Brain pericyte (primary cell): ENCODE measurements around the gene EFCC1.

Experiments used
- DNase-seq: peaks from one replicate; pipeline ENCODE4 v3.0.0-alpha.2; 2012; ENCODE audit warnings: low read depth, low spot score

Gene EFCC1, protein sequence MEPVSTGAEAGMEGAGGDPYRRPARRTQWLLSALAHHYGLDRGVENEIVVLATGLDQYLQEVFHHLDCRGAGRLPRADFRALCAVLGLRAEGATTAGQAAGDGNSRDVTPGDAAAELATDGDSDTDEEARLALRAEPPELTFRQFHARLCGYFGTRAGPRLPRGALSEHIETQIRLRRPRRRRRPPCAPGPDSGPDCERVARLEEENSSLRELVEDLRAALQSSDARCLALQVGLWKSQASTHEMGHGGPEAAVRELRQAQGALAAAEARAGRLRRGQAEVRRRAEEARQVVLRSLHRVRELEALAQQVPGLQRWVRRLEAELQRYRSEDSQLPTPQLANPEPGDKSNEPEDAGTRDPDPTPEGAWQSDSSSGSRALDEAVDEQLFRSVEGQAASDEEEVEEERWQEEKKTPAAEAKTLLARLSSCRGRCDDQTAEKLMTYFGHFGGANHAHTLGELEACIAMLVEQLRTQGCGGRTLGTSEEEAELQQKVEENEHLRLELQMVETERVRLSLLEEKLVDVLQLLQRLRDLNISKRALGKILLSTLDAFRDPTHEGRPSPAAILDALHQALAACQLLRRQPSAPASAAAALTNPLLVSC

DNA sequence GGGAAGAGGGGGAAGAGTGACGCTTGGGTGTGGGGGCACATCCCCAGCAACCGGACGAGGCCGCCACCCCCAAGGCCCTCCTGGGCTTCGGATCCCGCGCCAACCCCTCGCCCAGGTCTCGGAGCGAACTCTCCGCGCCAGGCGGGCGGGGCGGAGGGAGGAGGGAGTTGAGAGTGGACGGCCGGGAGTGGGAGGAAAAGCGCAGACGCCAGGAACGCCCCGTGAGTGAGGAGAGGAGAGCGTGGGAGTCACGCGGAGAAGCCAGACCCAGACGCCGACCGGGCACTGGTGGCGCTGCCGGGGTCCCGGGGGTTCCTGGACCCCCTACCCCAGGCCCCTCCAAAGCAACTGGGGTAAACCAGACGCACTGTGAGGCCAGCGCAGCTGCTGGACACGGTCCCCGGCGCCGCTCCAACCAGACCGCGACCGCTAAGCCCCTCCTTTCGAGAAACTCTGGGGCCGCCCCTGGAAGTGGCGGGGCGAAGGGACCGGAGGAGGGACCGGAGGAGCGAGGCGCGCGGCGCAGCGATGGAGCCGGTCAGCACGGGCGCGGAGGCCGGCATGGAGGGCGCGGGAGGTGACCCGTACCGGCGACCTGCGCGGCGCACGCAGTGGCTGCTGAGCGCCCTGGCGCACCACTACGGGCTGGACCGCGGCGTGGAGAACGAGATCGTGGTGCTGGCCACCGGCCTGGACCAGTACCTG is at the start of gene EFCC1:
Gene EFCC1, plus strand, starts transcription at position 204 of the 705 bp plus-strand sequence. Its CDS starts 325 bp downstream, at position 529.
- DNase-seq = no peak

DNA sequence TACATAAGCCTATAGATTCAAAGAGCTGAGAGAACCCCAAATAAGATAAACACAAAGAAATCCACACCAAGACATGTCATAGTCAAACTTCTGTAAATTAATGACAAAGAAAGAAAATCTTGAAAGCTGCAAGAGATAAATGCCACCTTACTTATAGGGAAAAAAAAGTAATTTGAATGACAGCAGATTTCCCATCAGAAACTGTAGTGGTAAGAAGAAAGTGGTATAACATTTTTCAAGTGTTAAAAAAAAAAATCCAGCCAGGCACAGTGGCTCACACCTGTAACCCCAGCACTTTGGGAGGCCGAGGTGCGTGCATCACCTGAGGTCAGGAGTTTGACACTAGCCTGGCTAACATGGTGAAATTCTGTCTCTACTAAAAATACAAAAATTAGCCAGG is 44.7 kb upstream of the EFCC1 start:
- DNase-seq = no peak

DNA sequence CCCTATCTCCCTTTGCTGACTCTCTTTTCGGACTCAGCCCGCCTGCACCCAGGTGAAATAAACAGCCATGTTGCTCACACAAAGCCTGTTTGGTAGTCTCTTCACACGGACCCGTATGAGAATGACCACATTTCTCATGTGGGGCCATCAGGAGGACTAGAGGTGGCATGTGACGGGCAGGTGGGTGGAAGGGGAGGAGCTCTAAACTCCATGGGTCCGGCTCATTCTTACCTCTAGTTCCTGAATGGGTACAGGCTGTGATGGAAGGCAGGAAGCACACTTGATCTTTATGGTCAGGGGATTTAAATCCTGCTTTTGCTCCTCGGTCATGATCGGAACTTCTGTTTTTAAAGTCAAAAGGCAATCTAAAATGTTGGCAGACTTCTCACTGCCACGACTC is 35.8 kb upstream of the EFCC1 start:
- no peak for DNase-seq

DNA sequence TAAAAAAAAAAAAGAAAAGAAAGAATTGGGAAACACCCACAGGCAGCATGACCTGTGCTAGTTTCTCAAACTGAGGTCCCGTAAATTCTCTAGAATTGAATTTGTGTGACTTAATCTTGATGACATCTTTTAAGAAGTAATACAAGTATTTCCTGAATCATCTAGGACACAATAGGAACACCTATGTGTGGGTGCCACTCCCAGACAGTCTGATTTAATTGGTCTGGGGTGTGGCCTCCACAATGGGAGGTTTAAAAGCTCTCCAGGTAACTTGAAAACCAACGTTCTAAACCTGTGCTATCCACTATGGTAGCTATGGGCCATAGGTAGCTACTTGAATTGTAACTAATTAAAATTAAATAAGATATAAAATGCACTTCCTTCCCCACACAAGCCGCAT is 35.3 kb upstream of the EFCC1 start:
- no peak for DNase-seq

DNA sequence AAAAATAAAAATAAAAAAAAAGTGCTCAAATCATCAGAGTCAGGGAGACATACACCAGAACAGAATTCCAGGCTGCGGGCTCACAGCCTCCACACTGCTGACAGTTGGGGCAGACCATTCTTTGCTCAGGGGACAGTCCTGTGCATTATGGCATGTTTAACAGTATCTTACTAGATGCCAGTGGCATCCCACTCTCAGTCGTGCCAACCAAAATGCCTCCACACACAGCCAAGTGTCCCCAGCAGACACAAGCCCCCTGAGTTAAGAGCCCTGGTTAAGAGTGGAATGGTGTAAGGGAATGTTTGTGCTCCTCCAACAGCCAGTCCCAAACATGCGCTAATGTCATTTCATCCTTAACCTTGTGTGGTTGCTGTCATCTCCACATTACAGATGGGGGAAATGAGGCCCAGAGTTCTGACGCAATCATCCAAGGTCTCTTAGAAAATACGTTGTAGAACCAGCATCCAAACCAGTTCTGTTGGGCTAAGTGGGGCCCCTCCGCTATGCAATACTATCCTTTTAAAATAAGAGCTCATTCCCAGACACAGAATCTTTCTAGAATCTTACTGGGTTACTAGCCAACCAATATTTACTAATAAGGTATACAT is 33.3 kb upstream of the EFCC1 start:
- no peak for DNase-seq

DNA sequence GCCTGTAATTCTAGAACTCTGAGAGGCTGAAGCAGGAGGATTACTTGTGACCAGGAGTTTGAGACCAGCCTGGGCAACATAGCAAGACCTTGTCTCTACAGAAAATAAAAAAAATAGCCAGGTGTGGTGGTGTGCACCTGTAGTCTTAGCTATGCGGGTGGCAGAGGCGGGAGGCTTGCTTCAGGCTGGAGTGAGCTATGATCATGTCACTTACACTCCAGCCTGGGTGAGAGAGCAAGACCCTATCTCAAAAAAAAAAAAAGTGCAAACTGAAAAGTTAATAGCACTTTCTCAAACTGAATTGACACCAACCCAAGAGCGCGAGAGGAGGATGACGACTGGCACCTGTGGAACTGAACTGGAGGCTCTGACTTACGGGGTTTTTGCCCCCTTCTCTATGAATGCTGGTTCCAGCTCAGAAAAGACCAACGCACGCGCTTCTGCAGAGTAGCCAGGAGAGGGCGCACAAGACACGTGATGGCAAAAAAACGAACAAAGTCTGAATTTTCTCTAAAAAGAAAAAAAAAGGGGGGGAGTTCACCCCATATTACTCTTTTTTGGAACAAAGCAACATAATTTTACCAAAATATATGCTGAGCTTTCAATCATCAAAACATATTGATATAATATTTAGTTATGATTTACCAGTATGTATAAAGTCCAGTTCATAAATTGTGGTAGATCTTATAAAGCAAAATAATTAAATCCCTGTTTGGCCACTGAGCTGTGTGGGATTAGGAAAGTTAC is 30.9 kb upstream of the EFCC1 start:
- no peak for DNase-seq

DNA sequence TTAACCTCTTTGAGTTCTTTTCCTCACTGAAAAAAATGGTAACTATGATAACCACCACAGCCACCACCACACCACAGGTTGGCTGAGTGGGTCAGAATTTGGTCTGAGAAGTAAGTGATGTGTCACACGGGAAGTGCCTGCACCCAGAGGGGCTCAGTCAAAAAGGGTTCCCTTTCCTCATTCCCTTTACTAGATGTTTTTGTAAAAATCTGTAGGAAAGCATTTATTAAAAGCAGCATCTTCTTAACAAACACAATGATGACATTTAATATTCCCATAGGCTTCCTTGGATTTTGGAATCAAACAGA is 30.4 kb upstream of the EFCC1 start:
- no peak for DNase-seq

DNA sequence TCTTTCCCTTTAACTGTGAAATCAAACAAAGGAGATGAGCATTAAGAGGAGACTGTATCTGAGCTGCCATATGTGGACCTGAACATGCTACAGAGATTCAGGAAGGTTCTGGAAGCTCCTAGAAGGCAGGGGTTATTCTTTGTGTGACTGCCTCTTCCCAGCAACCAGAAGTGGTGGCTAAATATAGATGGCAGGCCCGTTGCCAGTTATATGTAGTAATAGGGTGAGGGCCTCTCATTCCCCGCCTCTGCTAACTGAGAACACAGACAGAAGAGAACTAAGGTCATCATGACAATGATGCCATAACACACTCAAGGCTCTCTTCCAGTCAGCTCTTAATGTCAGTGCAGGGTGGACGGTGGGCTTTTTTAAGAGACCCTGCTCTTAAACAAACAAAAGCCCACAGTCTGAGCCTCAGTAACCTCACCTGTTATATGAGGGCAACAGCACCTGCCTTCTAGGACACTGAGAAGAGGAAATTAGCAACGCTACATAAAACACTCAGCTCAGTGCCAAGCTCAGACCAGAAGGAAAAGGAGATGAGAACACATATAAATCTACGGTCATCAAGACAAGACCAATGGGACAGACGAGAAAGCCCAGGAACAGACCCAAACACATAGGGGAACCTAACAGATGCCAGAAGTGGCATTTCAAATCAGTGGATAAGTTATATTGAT is 29.5 kb upstream of the EFCC1 start:
- no peak for DNase-seq

DNA sequence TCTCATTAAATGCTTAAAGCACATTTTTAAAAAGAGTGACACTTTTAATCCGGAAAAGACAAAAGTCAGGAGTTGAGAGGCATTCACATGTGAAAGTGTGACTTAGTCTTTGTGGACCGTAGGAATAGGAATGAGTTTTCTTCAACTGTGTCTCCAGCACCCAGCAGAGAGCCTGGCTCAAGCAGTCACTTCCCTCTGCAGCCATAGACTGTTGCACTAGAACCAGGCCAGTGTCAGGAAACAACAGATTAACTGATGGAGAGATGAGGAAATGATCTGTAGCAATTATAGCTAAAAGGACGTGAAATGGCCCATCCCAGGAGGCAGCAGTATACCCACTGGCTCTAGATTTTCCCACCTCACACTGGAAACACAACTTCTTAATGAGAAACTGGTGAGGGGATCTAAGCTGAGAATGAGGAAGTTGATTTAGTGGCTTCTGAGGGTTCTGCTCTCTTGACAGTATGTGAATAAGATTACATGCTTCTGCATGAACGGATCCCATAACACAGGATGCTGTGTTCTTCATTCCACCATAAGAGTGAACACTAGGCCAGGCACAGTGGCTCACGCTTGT is 27.0 kb upstream of the EFCC1 start:
- DNase-seq = no peak

DNA sequence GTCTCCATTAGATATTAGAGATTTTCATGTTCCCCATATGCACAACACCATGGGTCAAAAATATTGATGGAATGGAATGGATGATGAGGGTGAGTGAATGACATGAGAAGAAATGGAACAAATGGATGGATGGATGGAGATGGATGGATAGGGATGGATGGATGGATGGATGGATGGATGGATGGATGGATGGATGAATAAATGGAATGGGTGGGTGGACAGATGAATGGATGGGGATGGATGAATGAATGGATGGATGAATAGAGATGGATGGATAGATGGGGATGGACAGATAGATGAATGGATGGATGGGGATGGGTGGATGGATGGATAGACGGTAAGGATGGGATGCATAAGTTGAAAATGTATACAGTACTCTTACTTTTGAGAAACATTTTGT is 25.8 kb upstream of the EFCC1 start:
- DNase-seq = no peak

DNA sequence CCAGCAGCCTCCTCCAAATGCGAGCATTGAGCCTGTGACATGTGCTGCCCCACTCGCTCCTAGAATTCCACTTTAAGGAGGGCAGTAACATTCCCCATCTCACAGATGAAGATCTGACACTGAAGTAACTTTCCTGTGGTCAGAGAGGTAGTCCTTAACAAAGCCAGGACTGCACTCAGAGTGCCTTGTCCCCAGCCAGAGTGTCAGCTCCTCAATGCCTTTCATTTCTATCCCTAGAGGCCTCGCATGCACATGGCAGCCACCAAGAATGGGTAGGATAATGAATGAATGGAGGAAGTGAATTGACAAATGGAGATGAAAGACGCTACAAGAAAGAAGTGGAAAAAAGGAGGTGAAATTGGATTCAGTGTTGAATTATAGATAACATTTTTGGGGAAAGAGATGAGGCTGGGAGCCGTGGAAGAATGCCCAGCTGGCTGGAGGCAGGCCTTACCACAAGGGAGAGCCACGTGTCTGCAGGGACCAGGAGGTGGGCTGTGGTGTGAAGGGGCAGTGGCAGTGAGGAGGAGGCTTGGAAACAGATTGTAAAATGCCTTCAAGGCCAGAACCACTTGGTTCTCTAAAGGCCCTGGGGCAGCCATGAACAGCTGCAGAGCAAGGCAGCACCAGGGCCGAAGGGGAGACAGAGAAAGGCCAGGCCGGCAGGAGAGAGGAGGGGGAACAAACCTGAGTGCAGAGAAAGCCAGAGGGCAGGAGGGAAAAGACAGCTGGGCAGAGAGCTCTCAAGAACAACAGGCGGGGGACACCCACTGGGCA is 17.6 kb upstream of the EFCC1 start:
- no peak for DNase-seq

DNA sequence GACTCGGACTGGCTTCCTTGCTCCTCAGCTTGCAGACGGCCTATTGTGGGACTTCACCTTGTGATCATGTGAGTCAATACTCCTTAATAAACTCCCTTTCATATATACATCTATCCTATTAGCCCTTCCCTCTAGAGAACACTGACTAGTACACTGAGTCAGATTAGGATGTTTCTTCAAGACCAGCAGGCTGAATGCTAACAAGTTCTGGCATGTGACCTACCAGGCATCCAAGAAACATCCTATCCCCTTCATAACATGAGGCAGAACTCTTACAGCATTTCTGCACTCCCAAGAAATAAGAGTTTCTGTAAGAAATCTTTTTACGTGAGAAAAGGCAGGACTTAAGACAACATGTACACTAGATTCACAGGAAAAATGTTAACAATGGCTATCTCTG is 16.5 kb upstream of the EFCC1 start:
- DNase-seq = no peak

DNA sequence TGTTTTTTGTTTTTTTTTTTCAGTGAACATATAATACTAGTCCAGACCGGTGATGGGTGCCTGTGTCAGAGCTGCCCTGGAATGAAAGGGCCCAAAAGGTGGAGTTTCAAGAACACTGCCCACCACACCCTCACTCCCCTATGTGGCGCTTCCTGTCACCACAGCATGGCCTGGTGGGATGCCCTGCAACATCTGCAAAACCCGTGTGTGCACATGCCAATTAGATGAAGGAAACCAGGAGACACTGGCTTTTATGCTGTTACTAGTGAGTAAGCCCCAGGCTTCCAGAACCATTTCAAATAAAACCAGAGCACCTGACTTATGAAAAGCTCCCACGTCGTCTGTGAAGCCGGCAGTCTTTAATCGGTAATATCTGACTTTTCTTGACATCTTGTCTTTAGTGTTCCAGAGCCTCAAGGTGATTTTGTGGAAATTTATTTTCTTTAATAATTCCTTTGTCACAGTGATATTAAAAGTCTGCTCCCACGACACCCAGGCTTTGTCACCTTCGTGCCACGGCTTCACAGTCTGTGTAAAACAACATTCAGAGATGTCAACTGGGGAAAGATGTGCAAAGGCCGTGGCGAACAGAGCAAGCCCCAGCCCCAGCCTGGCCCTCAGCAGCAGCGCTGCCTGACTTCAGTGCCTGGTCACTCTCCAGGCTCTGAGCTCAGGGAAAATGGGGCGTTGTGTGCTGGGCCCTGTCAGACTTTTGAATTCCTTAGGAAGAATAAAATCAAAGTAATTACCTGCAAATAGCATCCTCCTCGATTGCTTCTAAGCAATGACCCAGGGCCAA is 13.6 kb upstream of the EFCC1 start:
- DNase-seq = no peak

DNA sequence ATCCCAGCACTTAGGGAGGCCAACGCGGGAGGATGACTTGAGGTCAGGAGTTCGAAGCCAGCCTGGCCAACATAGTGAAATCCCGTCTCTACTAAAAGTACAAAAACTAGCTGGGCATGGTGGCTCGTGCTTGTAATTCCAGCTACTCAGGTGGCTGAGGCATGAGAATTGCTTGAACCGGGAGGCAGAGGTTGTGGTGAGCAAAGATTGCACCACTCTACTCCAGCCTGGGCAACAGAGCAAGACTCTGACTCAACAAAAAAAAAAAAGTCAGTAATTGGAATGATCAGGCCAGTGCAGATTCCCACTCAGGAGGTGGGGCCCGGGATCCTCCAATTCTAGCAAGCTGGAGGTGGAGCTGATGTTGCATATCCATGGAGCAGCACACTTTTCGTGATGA is 12.8 kb upstream of the EFCC1 start:
- DNase-seq = no peak

DNA sequence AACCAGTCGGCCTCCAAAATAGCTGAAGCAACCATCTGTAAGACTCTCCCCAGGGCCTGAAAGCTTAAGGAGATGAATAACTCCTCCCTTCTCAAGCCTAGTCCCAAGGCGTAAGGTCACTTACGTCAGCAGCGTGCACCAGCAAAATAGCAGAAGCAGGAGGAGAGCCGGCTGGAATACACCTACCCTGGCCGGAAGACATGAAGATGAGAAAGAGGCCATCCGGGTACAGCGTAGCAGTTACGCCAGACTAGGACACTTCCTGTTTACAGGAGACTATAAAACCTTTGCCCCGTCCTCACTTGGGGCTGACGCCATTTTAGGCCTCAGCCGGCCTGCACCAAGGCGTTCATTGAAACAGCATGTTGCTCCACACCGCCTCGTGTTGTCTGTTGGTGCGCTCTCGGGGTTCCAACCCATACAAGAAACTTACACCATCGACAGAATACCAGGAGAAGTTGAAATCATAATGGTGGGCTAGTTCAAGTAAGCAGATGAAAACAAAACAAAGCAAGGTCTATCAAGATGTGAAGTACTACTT is 9.7 kb upstream of the EFCC1 start:
- no peak for DNase-seq

DNA sequence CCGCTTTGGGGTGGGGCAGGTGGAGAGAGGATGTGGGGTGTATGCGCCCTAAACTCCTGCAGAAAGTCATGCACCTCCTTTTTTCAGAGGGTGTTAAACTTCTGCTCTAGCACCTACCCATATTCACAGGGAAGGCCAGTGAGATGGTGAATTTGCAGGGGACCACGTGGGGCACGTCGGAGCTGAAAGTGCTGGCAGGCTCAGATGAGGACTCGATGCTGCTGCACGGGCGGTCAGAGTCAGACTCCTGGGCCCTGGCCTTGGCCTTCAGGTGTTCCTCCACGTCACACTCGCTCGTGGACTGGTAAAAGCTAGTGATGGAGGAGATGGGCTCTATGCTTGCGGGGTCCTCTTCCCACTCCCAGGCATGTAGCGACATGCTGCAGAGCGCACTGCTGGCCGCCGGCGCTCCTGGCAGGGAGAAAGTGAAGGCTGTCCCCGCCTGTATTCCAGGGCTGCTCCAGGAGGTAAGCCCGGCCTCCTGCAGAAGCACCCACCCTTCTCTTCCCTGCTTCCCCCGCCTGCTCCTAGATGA is 8.1 kb upstream of the EFCC1 start:
- no peak for DNase-seq

DNA sequence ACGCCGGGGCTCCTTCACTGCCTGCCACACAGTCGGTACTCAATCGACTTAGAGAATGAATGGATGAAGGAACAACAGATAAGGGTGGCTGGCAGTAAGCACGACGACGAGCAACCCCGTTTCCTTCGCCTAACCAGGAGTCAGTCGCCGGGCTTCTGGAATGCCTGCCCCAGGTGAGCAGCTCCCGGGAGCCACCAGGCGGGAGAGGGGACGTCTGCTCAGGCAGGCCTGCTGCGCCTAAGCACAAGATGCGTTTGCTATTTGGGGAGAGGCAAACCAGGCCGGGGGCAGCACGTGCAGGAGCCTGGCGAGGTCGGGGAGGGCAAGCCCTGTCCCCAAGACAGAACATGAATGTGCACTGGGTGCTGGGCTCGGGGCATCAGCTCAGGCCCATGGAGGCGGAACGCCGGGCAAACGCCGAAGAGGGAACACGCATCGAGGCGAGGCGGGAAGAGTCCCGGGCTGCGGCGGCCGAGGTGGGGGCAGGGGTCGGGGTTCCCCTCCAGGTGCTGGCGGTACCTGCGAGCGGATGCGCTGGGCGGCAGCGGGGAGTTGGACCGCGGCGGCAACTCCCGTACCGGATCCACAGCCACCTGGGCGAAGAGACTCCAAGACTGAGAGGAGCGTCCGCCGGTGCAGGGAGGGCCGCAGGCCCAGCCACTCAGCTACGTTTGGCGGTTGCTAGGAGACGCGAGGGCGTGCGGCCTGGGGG is 7.5 kb upstream of the EFCC1 start, which contains the start of gene CFAP92:
Gene CFAP92, minus strand, starts transcription at position 616 of the 712 bp plus-strand sequence. CDS start 772 bp downstream, outside the sequence.
- DNase-seq = no peak

DNA sequence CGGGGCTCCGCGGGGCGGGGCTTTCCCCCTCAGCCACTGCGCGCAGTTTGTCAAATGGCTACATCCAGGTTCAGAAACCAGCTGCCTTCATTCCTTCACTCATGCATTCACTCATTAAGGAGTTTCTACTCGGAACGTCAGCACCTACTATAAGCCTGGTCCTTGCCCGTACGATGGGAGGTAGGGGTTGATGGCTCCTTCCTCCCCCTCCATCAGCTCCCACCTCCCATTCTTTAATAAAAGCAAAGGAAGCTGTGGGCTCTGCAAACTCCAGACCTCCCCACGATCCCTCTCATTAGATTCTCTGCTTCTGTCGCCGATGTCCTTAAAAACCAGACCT is 7.0 kb upstream of the EFCC1 start:
- no peak for DNase-seq
